Kasumi-1 (cell line): Measurements from ENCODE around the gene TUBA1A.
"Not testable (repeated sequence)": the region's sequence is repeated elsewhere in the genome, so short reads cannot be mapped to it uniquely, and the experiment has no call there.

Source experiments
- DNase-seq, 2 experiments: peaks; one replicate each; lab custom pipeline; 2025; lab: John Stamatoyannopoulos, UW

The TUBA1A gene

DNA sequence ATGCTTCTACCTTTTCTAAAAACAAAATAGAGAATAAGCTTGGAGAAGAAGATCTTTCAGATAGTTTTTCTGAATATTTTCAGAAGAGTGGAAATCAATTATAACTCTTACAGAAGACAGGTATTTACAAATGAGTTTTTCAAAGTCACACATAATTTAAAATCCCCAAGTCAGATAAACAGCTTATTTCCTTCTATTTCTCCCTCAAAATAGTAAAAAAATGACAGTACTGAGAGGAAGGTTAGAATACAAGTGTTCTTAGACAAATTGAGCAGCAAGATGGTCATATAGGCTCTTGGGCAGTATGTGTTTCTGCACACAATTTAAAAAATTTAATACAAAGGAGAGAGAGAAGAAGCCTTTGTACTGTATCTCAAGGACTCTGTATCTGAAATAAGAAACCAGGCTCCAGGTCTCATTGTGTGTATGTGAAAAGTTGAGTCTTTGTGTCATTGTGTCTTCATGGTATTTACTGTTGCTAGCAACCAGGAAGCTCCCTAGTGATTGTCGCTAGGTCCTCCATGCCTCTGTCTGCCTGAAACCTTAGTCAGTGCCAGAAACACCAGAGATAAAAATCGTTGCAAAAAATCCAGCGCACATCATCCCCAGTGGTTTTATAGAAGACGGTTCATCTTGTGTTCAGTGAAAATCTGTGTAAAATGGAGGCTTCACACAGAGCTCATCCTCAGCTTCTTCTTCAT lies 12.9 kb upstream of the TUBA1A start:
- DNase-seq = peak; percentile 32 to 38

DNA sequence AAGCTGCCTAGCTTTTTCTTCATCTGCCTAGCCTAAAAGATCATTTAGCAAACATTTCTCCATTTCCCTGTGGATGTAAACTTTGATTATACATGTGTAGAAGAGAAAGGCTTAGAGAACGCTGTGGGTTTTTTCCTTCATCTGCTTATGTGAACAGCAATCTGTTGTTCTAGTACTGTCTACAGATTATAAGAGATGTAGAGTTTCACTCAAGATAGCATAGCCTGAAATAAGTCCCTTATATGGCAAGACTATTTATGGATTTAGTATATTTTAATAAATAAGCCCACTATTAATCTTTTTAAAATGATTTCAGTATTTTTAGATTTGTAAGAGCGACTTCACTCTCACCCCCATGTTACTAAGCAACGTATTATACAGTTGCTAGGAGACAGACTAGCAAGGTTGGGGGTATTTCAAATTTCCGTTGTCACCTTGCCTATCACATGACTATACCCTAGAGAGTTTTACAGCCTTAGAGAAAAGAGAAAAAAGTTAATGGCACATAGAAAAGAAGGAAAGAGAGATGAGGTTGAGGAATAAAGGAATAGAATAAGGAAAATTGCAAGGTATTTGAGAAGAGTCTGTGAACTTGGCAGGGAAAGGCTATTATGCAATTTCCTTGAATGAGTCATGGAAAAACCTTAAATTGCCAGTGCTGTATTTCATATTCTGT lies 12.2 kb upstream of the TUBA1A start:
- peak; percentile 64 to 66 for DNase-seq

DNA sequence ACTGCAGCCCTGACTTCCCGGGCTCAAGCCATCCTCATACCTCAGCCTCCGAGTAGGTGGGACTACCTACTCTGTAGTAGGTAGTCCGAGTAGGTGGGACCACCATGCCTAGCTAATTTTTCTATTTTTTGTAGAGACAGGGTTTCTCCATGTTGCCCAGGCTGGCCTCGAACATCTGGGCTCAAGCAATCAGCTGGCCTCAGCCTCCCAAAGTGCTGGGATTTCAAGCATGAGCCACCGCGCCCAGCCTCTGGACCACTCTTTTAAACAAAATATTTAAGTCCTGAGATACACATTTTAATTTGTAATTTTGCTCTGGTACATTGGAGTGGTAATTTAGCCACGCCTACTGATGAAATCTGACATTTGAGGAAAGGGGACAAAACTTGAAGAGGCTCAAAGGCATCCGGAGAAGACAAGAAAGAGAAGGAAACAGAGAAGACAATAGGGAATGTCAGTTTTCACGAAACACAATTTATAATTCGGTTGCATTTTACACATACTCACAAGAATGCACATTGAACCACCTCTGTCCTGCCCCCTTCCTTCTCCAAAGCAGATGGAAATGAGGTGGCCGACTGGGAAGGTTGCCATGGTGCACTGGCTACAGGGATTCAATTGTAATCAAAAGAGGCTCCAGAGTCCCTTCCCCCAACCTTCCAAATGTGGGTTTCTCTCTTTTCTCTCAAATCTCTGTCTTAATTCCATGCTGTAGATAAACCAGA lies 9.7 kb upstream of the TUBA1A start:
- no peak for DNase-seq

DNA sequence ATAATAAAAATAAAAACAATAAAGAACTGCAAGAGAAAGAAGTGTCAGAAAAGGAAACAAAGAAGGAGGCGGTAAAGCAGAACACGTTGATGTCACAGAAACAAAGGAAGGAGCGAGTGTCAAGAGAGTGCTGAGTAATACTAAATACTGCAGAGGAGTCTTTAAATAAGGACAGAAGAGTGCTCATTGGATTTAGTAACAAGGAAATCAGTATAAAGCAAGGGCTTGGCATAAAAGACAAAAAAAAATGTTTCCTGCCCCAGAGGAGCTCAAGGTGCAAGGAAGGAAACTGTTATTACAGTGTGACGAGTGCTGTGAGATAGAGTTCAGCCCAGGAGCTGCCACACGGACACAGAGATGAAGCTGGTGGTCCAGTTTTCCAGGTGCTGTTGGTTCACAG lies 8.4 kb upstream of the TUBA1A start:
- no peak for DNase-seq

DNA sequence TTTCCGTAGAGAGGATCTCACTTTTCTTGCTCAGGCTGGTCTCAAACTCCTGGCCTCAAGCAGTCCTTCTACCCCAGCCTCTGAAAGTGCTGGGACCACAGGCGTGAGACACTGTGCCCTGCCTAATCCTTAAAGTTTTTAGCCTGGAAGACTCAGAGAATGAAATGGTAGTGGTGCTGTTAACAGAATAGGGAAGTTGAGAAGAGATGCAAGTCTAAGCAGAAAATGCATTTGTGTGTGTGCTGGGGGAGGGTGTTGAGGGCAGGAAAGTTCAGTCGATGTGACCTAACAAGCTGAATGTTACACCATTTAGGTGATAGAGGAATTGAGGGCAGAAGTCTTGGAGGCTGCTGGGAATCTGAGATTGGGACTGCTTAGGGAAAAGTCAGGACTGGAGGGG lies 6.9 kb upstream of the TUBA1A start:
- peak; percentile 60 to 84 for DNase-seq

DNA sequence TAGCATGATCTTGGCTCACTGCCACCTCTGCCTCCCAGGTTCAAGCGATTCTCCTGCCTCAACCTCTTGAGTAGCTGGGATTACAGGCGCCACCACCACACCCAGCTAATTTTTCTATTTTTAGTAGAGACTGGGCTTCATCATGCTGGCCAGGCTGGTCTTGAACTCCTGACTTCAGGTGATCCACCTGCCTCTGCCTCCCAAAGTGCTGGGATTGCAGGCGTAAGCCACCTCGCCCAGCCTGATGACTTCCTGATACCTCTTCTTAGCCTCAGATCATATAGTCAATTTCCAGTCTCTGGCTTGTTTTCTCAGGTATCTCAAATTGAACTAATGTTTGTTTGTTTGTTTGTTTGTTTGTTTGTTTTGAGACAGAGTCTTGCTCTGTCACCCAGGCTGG lies 4.9 kb upstream of the TUBA1A start:
- not testable (repeated sequence) for DNase-seq

DNA sequence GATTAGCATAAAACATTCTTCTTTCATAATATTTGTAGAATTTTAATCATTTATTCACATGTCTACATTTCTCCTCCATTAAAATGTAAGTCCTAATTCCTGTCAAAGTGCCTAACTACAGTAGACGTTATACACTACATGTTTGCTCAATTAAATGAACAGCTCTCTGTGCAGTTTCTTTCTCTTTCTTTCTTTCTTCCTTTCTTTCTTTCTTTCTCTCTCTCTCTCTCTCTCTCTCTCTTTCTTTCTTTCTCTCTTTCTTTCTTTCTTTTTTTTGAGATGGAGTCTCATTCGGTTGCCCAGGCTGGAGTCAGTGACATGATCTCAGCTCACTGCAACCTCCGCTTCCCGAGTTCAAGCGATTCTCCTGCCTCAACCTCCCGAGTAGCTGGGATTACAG lies 2.6 kb upstream of the TUBA1A start:
- DNase-seq = not testable (repeated sequence)

DNA sequence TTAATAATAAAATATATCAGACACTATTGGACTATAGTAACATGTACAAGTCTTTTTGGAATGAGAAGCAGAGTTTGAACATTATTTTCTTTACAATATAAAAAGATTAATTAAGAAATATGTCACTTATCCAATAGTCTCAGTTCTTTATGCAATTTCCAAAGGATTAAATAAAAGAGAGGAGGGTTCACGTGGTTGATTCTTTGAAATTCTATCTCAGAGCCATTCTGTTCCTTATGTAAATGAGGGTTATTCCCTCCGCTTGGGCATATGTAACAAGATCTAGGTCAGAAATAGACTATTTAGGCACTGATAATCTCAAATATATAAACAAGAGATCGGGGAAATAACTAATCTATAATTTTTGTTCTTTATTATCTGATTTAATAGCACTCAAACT lies 2.1 kb upstream of the TUBA1A start:
- no peak for DNase-seq

DNA sequence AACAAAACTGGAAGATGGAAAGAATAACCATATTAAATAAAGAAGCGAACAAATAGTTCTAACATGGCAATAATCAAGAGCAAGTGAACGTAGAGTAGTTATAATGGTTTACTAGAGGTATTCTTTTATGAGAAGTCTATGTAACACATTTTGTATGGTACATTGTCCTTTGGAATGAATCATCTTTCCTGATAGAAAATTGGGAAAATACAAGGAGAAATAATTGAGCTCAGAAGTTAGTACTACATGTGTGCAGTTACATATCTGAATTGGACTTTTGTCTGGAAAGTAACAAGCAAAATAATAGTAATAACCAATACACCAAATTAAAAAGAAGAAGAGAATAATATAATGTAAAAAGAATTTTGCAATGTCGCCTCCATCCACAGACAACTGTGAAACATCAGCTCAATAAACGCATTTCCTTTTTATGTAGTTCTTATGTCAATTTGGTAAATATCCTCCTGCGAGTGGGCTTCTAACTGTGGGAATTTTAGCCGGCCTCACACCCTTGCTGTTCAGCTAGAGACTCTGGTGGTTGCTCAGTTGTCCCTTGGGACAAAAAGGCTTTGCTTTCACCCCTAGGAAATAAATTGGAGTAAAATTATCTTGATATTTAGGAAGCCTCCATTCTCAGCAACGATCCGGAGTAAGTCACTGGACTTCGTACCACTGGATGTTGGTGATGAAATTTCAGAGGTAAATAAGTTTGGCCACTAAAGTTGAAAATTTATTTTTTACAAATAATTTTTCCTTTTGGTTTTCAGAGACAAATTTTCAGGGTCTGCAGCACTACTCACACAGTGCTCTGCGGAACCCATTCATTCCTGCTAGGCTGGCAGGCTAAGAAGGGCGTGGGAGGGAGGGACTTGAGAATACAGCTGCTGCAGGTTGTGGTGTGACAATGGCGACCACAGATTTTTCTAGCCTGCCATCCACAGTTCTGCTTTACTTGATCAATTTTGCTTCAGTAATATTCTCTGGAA lies 1.1 kb upstream of the TUBA1A start:
- no peak for DNase-seq

DNA sequence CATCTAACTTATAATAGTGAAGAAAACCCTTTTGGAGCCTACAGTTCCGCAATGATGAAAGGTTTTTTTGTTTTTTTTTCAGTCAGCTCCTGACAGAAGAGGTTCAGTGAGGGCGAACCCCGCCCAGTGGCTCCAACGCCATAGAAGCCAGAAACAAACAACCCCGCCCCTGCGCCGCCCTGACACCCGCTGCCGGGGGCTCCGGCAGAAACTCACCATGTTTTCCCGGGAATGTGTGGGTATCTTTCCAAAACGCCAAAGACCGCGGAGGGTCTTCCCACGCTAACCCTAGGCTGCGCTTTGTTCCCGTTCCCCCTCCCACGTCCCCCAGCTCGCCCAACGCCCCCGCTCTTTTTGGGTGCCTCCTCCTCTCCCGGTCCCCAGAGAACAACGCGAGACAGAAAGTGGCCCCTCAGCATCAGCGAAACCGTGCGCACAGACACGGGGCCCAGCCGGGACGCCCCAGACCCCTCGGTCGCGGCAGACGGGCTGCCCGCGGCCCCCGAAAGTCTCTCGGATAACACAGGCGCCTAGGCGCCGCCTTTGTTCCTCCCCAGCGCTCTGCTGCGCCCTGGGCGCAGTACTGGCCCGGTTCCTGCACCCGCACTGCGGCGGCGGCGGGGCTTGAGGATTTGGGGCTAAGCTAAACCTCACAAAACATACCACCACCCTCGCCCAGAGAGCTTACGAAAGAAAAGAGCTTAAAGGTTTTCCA lies 522 bp downstream of the TUBA1A start:
- peak; percentile 49 to 67 for DNase-seq

DNA sequence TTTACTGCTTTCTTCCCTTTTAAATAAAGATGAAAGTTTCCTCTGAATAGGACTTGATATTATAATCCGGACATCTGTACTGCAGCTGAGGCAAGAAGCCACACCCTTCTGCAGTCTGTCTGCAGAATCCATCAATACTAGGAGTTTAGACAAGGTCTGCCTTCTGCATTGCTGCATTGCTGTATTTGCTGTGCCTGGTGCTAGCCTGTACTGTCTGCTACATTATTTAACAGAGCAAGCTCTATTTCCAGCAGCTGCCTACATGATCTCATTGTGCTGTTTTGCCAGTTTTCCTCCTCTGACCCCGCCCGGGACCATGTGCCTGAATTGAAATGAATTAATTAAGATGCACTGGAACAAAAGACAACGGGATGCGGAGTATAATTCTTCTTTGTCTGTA lies 1.7 kb downstream of the TUBA1A start:
- no peak for DNase-seq

DNA sequence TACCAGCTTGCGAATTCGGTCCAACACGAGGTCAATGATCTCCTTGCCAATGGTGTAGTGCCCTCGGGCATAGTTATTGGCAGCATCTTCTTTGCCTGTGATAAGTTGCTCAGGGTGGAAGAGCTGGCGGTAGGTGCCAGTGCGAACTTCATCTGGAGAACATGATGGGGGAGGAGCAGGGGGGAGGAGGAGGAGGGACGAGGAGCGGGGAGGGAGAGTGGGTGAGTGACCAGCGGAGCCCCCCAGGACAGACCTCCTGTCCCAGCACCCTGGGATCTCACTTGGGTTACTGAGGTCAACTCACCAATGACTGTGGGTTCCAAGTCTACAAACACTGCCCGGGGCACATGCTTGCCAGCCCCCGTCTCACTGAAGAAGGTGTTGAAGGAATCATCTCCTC lies 2.6 kb downstream of the TUBA1A start:
- not testable (repeated sequence) for DNase-seq

DNA sequence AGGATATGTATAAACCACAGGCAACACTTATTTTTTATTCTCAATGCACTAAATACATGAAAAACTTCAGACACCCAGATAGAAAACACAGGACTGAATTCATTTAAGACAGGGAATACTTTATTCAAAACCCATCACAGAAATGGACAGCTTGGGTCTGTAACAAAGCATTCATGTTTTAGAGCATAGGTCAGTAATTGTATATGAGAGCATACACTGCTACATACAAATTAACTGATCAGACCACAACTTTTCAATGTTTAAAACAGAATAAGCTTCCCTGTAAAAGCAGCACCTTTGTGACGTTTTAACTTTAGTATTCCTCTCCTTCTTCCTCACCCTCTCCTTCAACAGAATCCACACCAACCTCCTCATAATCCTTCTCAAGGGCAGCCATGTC lies 4.2 kb downstream of the TUBA1A start:
- not testable (repeated sequence) for DNase-seq

DNA sequence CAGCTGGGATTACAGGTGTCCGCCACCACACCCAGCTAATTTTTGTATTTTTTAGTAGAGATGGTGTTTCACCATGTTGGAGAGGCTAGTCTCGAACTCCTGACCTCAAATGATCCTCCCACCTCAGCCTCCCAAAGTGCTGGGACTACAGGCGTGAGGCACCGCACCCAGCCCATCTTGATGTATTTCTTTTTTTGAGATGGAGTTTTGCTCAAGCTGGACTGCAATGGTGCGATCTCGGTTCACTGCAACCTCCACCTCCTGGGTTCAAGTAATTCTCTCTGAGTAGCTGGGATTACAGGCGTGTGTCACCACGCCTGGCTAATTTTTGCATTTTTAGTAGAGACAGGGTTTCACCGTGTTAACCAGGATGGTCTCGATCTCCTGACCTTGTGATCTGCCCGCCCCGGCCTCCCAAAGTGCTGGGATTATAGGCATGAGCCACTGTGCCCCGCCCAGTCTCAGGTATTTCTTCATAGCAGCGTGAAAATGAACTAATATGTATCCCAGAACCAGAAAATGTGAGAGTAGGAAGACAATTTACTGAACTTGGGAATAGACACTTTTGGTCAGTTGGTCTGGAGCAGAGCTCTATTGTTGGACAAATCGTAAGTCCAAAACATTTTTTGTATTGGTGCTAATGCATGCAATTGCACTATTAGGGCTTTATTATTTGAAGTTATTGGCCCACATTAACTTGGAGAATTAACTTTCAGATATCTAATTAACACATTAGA lies 5.5 kb downstream of the TUBA1A start:
- DNase-seq = not testable (repeated sequence)

DNA sequence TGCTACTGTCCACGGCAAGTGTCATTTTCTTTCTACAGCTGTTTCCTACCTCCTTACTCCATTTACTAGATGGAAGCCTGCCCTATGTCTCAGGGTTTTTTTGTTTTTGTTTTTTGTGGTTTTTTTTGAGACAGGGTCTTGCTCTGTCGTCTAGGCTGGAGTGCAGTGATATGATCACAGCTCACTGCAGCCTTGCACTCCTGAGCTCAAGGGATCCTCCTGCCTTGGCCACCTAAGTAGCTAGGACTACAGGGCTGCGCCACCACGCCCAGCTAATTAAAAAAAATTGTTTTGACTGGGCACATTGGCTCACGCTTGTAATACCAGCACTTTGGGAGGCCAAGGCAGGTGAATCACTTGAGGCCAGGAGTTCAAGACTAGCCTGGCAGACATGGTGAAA lies 14.7 kb downstream of the TUBA1A start:
- DNase-seq = no peak

DNA sequence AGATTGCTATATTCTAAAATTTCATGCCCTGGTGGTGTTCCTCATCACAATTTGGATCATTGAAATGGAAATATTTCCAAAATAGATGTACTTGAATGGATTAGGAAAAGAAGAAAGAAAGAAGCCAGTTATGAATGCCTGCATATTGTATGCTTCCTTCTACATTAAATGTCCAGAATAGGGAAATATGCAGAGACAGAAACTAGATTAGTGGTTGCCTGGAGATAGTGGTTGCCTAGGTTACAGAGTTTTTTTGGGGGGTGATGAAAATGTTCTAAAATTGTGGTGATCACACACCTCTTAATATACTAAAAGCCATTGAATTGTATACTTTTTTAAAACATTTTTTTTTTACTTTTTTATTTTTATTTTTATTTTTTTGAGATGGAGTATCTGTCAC lies 18.0 kb downstream of the TUBA1A start:
- DNase-seq = no peak

DNA sequence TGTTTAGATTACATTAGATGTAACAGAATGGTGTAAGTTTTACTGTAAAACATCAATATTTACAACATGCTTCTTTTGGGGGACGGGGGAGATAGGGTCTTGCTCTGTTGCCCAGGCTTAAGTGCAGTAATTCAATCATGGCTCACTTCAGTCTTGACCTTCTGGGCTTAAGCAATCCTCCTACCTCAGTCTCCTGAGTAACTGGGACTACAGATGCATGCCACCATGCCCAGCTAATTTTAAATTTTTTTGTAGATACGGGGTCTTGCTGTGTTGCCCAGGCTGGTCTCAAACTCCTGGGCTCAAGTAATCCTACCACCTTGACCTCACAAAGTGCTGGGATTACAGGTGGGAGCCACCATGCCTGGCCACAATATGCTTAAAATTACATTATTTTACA lies 23.8 kb downstream of the TUBA1A start:
- no peak for DNase-seq

DNA sequence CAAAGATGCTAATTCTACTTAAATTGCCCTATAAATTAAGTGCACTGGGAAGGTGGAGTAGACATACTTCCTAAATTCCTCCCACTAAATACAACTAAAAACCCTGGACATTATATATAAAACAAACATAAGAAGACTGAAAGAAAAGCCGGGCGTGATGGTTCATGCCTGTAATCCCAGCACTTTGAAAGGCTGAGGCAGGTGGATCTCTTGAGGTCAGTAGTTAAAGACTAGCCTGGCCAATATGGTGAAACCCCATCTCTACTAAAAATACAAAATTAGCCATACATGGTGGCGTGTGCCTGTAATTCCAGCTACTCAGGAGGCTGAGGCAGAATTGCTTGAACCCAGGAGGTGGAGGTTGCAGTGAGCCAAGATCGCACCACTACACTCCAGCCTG lies 27.0 kb downstream of the TUBA1A start:
- DNase-seq = not testable (repeated sequence)

DNA sequence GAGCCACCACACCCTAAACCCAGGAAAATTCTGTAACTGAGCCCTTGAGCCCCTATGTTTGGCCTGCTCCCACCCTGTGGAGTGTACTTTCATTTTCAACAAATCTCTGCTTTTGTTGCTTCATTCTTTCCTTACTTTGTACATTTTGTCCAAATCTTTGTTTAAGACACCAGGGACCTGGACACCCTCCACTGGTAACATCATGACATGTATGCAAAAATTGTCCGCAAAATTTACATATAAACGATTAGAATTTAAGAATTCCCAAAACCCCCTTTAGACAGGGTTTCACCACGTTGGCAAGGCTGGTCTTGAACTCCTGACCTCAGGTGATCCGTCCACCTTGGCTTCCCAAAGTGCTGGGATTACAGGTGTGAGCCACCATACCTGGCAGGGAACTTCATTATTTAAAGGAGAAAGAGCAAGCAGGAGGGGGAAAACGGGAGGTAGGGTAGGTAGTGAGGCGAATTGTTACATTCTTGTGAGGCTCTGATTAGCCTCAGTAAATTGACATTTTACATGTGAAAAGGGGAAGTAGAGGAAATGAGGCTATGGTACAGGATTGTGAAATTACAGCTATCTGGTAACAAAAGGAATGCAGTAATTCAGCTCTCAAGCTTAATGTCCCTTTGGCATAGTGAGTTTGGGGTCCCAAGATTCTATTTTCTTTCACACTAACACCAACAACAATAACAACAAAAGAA lies 27.6 kb downstream of the TUBA1A start:
- DNase-seq = peak; percentile 79 to 80

DNA sequence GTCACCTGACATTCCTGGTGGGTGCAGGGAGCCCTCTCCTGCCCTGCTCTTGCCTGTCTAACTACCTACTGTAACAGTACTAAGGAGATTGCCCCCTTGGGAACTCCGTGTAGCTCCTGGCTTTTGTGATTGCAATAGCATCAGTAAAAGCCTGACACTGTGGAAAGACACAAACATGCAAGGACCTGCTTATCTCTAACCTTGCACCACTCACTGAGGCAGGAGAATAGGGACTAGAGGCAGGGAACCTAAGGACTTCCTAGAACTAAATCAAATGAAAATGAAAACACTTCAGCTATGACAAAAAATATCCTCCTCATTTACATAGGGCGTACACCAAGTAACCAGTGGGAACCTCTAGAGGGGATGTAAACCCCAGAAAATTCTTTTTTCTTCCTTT lies 28.5 kb downstream of the TUBA1A start:
- no peak for DNase-seq
